Heart left ventricle (tissue), 13 donors: ENCODE measurements around the gene DUSP16.
"Not testable (repeated sequence)": the region's sequence is repeated elsewhere in the genome, so short reads cannot be mapped to it uniquely, and the experiment has no call there.

ENCODE experiments used
- CTCF ChIP-seq, 12 donors: fragments of 200-600 bp; sonication (generic) in 4 of 12; IDR thresholded peaks; one replicate each; pipeline versions ENCODE4 v1.5.0 to v1.8.0; 2018 to 2022; ENCODE audit warnings: antibody characterized with exemption in 12 of 12, mild to moderate bottlenecking in 5 of 12
- POLR2A ChIP-seq, 2 donors: fragments of 450-650 bp; IDR thresholded peaks; one replicate each; pipeline ENCODE4 v1.6.1; 2017; ENCODE audit warnings: antibody characterized with exemption in 2 of 2, mild to moderate bottlenecking in 2 of 2, moderate library complexity in 2 of 2
- donor health status: ischemic (EF 13 %, LVEDD 7.1; RV severe dilation, severe dysfunction).
- donor health status: DM: no; HTN: yes; CAD: no.
- donor health status: DM: no; HTN: no; CAD: no.
- donor health status: ischemic (EF 25% LVEDD 6.9; RV normal size, moderate dysfunction).
- donor health status: ischemic (EF 25% LVEDD 5.7; RV mildly dilated, moderate dysfunction).
- donor health status: ischemic (EF 35%, LVEDD 5.7; RV mildly dilated, moderate dysfunction).
- donor health status: nonischemic (EF 11% LVEDD 7.7; RV severe dilation, severe dysfunction).
- donor health status: DM: yes; HTN: yes; CAD: no.
- donor health status: PGD.
- donor health status: ischemic (EF 29% LVEDD 5.4; RV normal size, mild dysfunction).
- donor health status: nonischemic (EF 23%, LVEDD 6.1; RV moderate dilation, normal function).

DNA sequence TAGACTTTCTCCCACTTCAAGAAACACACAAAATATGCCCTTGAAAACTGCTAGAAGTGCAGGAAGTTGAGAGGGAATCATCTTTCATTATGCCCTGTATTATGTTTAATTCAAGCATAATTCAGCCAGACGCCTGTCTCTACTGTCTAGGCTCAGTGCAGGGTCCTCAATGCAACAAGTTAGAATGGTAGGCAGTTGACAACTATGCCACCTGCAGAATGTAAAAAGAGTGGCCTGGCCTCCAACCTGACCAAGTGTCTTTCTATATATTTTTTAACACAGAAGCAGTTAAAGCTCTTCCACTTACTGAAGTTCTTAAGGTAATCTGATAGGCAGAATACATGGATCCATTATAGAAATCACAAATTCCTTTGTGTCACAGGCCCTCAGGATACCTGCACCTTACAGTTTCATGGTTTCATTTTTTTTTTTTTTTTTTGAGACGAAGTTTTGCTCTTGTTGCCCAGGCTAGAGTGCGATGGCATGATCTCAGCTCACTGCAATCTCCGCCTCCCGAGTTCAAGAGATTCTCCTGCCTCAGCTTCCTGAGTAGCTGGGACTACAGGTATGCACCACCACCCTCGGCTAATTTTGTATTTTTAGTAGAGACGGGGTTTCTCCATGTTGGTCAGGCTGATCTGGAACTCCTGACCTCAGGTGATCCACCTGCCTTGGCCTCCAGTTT, 60.4 kb downstream of the DUSP16 start:
- TF ChIP-seq POLR2A, CTCF (IDR thresholded peaks at IDR 0.05): not testable (repeated sequence)
